ENCODE data around the gene QSOX2. TPM values are rescaled to one million over a fixed set of nuclear protein-coding genes. Genes with fewer than 3 reads are reported as not detected.

Gene QSOX2
- total RNA-seq, 1 experiment from 2014 or later = 11.3 TPM

- Histone ChIP-seq H3K9me2 (replicated peaks; ENCODE audit: insufficient read depth, low read length) (no peaks in the 10 kb centered on the region), H3K27ac (ENCODE audit: low read length) (no peak overlapping the region), H3K4me3 (ENCODE audit: low read length) (no peak overlapping the region), H3K9ac (ENCODE audit: low read length) (0 out of 2 replicates have a peak overlapping the region, but pooled peaks have one; percentile 36), H3K9me3 (ENCODE audit: low read length) (no peaks in the 10 kb centered on the region), H4K20me1 (ENCODE audit: insufficient read depth, low read depth, low read length) (no peaks in the 10 kb centered on the region; the same call in 1 of the 2 replicates), H3K27me3 (ENCODE audit: low read length) (no peaks in the 10 kb centered on the region), H3K36me3 (ENCODE audit: insufficient read depth, low read length) (no peaks in the 10 kb centered on the region), H3K79me2 (ENCODE audit: low read length) (no peaks in the 10 kb centered on the region), H3K4me1 (ENCODE audit: low read length) (peaks cover 28% of the 10 kb centered on the region), H2AFZ (ENCODE audit: low read length) (no peak overlapping the region), H3K4me2 (ENCODE audit: low read depth, low read length, poor library complexity, severe bottlenecking) (no peak overlapping the region)
- no peak for DNase-seq
Measured at GRCh38 chr9:136284311-136284710, 38.7 kb upstream of the QSOX2 start.

GRCh38 chr9:136283291-136284235 is 38.0 kb upstream of the QSOX2 start:
- Histone ChIP-seq H3K4me1 (ENCODE audit: low read length) (peaks cover 26% of the 10 kb centered on the region), H3K27me3 (ENCODE audit: low read length) (no peaks in the 10 kb centered on the region), H2AFZ (ENCODE audit: low read length) (no peak overlapping the region), H3K79me2 (ENCODE audit: low read length) (no peaks in the 10 kb centered on the region), H3K4me3 (ENCODE audit: low read length) (peak overlapping the region; percentile 40; the same call in 1 of the 2 replicates), H4K20me1 (ENCODE audit: insufficient read depth, low read depth, low read length) (no peaks in the 10 kb centered on the region; the same call in 1 of the 2 replicates), H3K9me3 (ENCODE audit: low read length) (no peaks in the 10 kb centered on the region), H3K4me2 (ENCODE audit: low read depth, low read length, poor library complexity, severe bottlenecking) (peak overlapping the region; percentile 76), H3K27ac (ENCODE audit: low read length) (no peak overlapping the region), H3K36me3 (ENCODE audit: insufficient read depth, low read length) (no peaks in the 10 kb centered on the region), H3K9ac (ENCODE audit: low read length) (peak overlapping the region; percentile 39), H3K9me2 (replicated peaks; ENCODE audit: insufficient read depth, low read length) (no peaks in the 10 kb centered on the region)
- peak; percentile 94 for DNase-seq

GRCh38 chr9:136282272-136282861 is 36.8 kb upstream of the QSOX2 start:
- Histone ChIP-seq H3K9me3 (ENCODE audit: low read length) (no peaks in the 10 kb centered on the region), H3K27me3 (ENCODE audit: low read length) (no peaks in the 10 kb centered on the region), H3K9me2 (replicated peaks; ENCODE audit: insufficient read depth, low read length) (no peaks in the 10 kb centered on the region), H3K4me2 (ENCODE audit: low read depth, low read length, poor library complexity, severe bottlenecking) (no peak overlapping the region), H4K20me1 (ENCODE audit: insufficient read depth, low read depth, low read length) (peaks cover 4% of the 10 kb centered on the region; the same call in 1 of the 2 replicates), H3K9ac (ENCODE audit: low read length) (no peak overlapping the region), H3K27ac (ENCODE audit: low read length) (no peak overlapping the region), H3K4me3 (ENCODE audit: low read length) (no peak overlapping the region), H2AFZ (ENCODE audit: low read length) (no peak overlapping the region), H3K79me2 (ENCODE audit: low read length) (no peaks in the 10 kb centered on the region), H3K36me3 (ENCODE audit: insufficient read depth, low read length) (no peaks in the 10 kb centered on the region), H3K4me1 (ENCODE audit: low read length) (peaks cover 25% of the 10 kb centered on the region)
- peak; percentile 64 for DNase-seq

- H3K4me1 ChIP-seq (ENCODE audit: low read length) = peaks cover 25% of the 10 kb centered on the region
- no peaks in the 10 kb centered on the region for H3K27me3 ChIP-seq (ENCODE audit: low read length)
- peaks cover 4% of the 10 kb centered on the region; the same call in 1 of the 2 replicates for H4K20me1 ChIP-seq (ENCODE audit: insufficient read depth, low read depth, low read length)
- H3K9me3 ChIP-seq (ENCODE audit: low read length) = no peaks in the 10 kb centered on the region
- H3K79me2 ChIP-seq (ENCODE audit: low read length) = no peaks in the 10 kb centered on the region
- no peak overlapping the region for H3K4me2 ChIP-seq (ENCODE audit: low read depth, low read length, poor library complexity, severe bottlenecking)
- no peak for DNase-seq
- no peaks in the 10 kb centered on the region for H3K9me2 ChIP-seq (replicated peaks; ENCODE audit: insufficient read depth, low read length)
- H3K9ac ChIP-seq (ENCODE audit: low read length) = no peak overlapping the region
- H3K27ac ChIP-seq (ENCODE audit: low read length) = no peak overlapping the region
- H3K4me3 ChIP-seq (ENCODE audit: low read length) = no peak overlapping the region
- no peak overlapping the region for H2AFZ ChIP-seq (ENCODE audit: low read length)
- no peaks in the 10 kb centered on the region for H3K36me3 ChIP-seq (ENCODE audit: insufficient read depth, low read length)
Measured at GRCh38 chr9:136281421-136282271, 36.0 kb upstream of the QSOX2 start.

- H2AFZ ChIP-seq (ENCODE audit: low read length) = no peak overlapping the region
- H3K27ac ChIP-seq (ENCODE audit: low read length) = no peak overlapping the region
- H3K9me2 ChIP-seq (replicated peaks; ENCODE audit: insufficient read depth, low read length) = no peaks in the 10 kb centered on the region
- no peak overlapping the region for H3K9ac ChIP-seq (ENCODE audit: low read length)
- peaks cover 4% of the 10 kb centered on the region; the same call in 1 of the 2 replicates for H4K20me1 ChIP-seq (ENCODE audit: insufficient read depth, low read depth, low read length)
- H3K4me2 ChIP-seq (ENCODE audit: low read depth, low read length, poor library complexity, severe bottlenecking) = no peak overlapping the region
- no peaks in the 10 kb centered on the region for H3K9me3 ChIP-seq (ENCODE audit: low read length)
- H3K4me1 ChIP-seq (ENCODE audit: low read length) = peaks cover 25% of the 10 kb centered on the region
- H3K27me3 ChIP-seq (ENCODE audit: low read length) = no peaks in the 10 kb centered on the region
- DNase-seq = no peak
- no peak overlapping the region for H3K4me3 ChIP-seq (ENCODE audit: low read length)
- no peaks in the 10 kb centered on the region for H3K36me3 ChIP-seq (ENCODE audit: insufficient read depth, low read length)
- no peaks in the 10 kb centered on the region for H3K79me2 ChIP-seq (ENCODE audit: low read length)
Measured at GRCh38 chr9:136280535-136281315, 35.1 kb upstream of the QSOX2 start.

GRCh38 chr9:136279471-136279870 is 33.9 kb upstream of the QSOX2 start:
- Histone ChIP-seq H3K4me3 (ENCODE audit: low read length) (no peak overlapping the region), H4K20me1 (ENCODE audit: insufficient read depth, low read depth, low read length) (peaks cover 4% of the 10 kb centered on the region; the same call in 1 of the 2 replicates), H3K27me3 (ENCODE audit: low read length) (no peaks in the 10 kb centered on the region), H3K4me2 (ENCODE audit: low read depth, low read length, poor library complexity, severe bottlenecking) (no peak overlapping the region), H3K4me1 (ENCODE audit: low read length) (peaks cover 25% of the 10 kb centered on the region), H3K9me3 (ENCODE audit: low read length) (no peaks in the 10 kb centered on the region), H3K36me3 (ENCODE audit: insufficient read depth, low read length) (no peaks in the 10 kb centered on the region), H2AFZ (ENCODE audit: low read length) (no peak overlapping the region), H3K9me2 (replicated peaks; ENCODE audit: insufficient read depth, low read length) (no peaks in the 10 kb centered on the region), H3K79me2 (ENCODE audit: low read length) (no peaks in the 10 kb centered on the region), H3K27ac (ENCODE audit: low read length) (no peak overlapping the region), H3K9ac (ENCODE audit: low read length) (no peak overlapping the region)
- DNase-seq = no peak

GRCh38 chr9:136278894-136279293 is 33.3 kb upstream of the QSOX2 start:
- H3K4me1 ChIP-seq (ENCODE audit: low read length) = peaks cover 22% of the 10 kb centered on the region
- no peak overlapping the region for H3K4me2 ChIP-seq (ENCODE audit: low read depth, low read length, poor library complexity, severe bottlenecking)
- H3K4me3 ChIP-seq (ENCODE audit: low read length) = no peak overlapping the region
- DNase-seq = no peak
- peaks cover 4% of the 10 kb centered on the region; the same call in 1 of the 2 replicates for H4K20me1 ChIP-seq (ENCODE audit: insufficient read depth, low read depth, low read length)
- H3K27me3 ChIP-seq (ENCODE audit: low read length) = no peaks in the 10 kb centered on the region
- H3K9me2 ChIP-seq (replicated peaks; ENCODE audit: insufficient read depth, low read length) = no peaks in the 10 kb centered on the region
- H2AFZ ChIP-seq (ENCODE audit: low read length) = no peak overlapping the region
- H3K27ac ChIP-seq (ENCODE audit: low read length) = no peak overlapping the region
- H3K79me2 ChIP-seq (ENCODE audit: low read length) = no peaks in the 10 kb centered on the region
- H3K9me3 ChIP-seq (ENCODE audit: low read length) = no peaks in the 10 kb centered on the region
- H3K9ac ChIP-seq (ENCODE audit: low read length) = no peak overlapping the region
- H3K36me3 ChIP-seq (ENCODE audit: insufficient read depth, low read length) = no peaks in the 10 kb centered on the region
